IMR-90 (cell line): ENCODE measurements around the gene CDON. TPM values are rescaled to one million over a fixed set of nuclear protein-coding genes. Genes with fewer than 3 reads are reported as not detected.

Experiments used
- ATAC-seq: fragments of 200-7000 bp; cut with Tn5 transposase; 2 replicates; pipeline ENCODE4 v1.9.1; 2020; ENCODE audit warnings: low read depth, mild to moderate bottlenecking, moderate library complexity
- BruUV-seq: library from RNA; stranded (reverse); fragments of 400-500 nt; replicated peaks from 2 replicates; lab custom pipeline; 2021; lab: Mats Ljungman, UMichigan
- CTCF ChIA-PET: fragments of 300-600 bp; formaldehyde crosslinking; extraction: SDS; loops from one replicate; lab custom pipeline; 2021; ENCODE audit warnings: antibody characterized with exemption; lab: Yijun Ruan, JAX
- POLR2A ChIA-PET: fragments of 300-600 bp; sonication (Branson Sonifier 250); formaldehyde crosslinking; loops from one replicate; lab custom pipeline; 2022; ENCODE audit warnings: antibody characterized with exemption; ENCODE audit not compliant: unreplicated experiment; lab: Charles Lee
- DNase-seq: peaks from one replicate; pipeline ENCODE4 v3.0.0; 2013
- H2AFZ ChIP-seq: replicated peaks from 2 replicates; pipeline ENCODE3; 2013; ENCODE audit warnings: low read length, mild to moderate bottlenecking; ENCODE audit not compliant: poor library complexity
- H2AK5ac ChIP-seq: 2 replicates; pipeline ENCODE4 v1.6.1; 2013; ENCODE audit warnings: low read depth, low read length, inconsistent platforms
- H2AK9ac ChIP-seq: replicated peaks from 2 replicates; pipeline ENCODE3; 2013; ENCODE audit warnings: mild to moderate bottlenecking, low read depth, low read length, moderate library complexity; ENCODE audit not compliant: poor library complexity
- H2BK120ac ChIP-seq: 2 replicates; pipeline ENCODE4 v1.6.1; 2013; ENCODE audit warnings: low read depth, low read length, inconsistent platforms
- H2BK15ac ChIP-seq: 3 replicates; pipeline ENCODE4 v1.6.1; 2013; ENCODE audit warnings: low read depth, low read length, inconsistent platforms
- H2BK20ac ChIP-seq: 2 replicates; pipeline ENCODE4 v1.6.1; 2013; ENCODE audit warnings: low read depth, mild to moderate bottlenecking, inconsistent platforms, low read length, moderate library complexity
- H2BK5ac ChIP-seq: 2 replicates; pipeline ENCODE4 v1.6.1; 2013; ENCODE audit warnings: mild to moderate bottlenecking, low read depth, low read length, inconsistent platforms; ENCODE audit not compliant: poor library complexity, severe bottlenecking
- H3K14ac ChIP-seq: replicated peaks from 2 replicates; pipeline ENCODE4 v1.6.1; 2013; ENCODE audit warnings: low read depth, low read length, inconsistent platforms
- H3K18ac ChIP-seq: 2 replicates; pipeline ENCODE4 v1.6.1; 2013; ENCODE audit warnings: low read depth, low read length, control low read depth
- H3K23ac ChIP-seq: 2 replicates; pipeline ENCODE4 v1.6.1; 2013; ENCODE audit warnings: low read depth, low read length, inconsistent platforms
- H3K27ac ChIP-seq: 2 replicates; pipeline ENCODE4 v1.5.1; 2013; ENCODE audit warnings: mild to moderate bottlenecking, control low read depth, low read length; ENCODE audit not compliant: insufficient read depth
- H3K27me3 ChIP-seq: 2 replicates; pipeline ENCODE4 v1.6.1; 2013; ENCODE audit warnings: low read length; ENCODE audit not compliant: control insufficient read depth, insufficient read depth
- H3K36me3 ChIP-seq: 2 replicates; pipeline ENCODE4 v1.6.1; 2013; ENCODE audit warnings: low read length, mixed read lengths; ENCODE audit not compliant: control insufficient read depth, insufficient read depth
- H3K4ac ChIP-seq: 2 replicates; pipeline ENCODE4 v1.6.1; 2013; ENCODE audit warnings: low read depth, low read length, inconsistent platforms
- H3K4me1 ChIP-seq: 2 replicates; pipeline ENCODE4 v1.6.1; 2013; ENCODE audit warnings: low read length, mixed read lengths; ENCODE audit not compliant: control insufficient read depth, insufficient read depth
- H3K4me2 ChIP-seq: 2 replicates; pipeline ENCODE4 v1.6.1; 2013; ENCODE audit warnings: low read depth, mild to moderate bottlenecking, control low read depth, low read length, moderate library complexity
- H3K4me3 ChIP-seq: 2 replicates; pipeline ENCODE4 v1.5.1; 2013; ENCODE audit warnings: low read depth, mild to moderate bottlenecking, control low read depth, low read length, moderate library complexity; ENCODE audit not compliant: insufficient read depth
- H3K56ac ChIP-seq: 2 replicates; pipeline ENCODE4 v1.6.1; 2013; ENCODE audit warnings: low read length, inconsistent platforms; ENCODE audit not compliant: insufficient read depth; ENCODE audit errors: extremely low read depth
- H3K79me1 ChIP-seq, 2 experiments: 2 replicates each; pipeline ENCODE4 v1.6.1; 2013; ENCODE audit warnings: low read length in 2 of 2, inconsistent platforms in 1 of 2, low read depth in 1 of 2
- H3K9ac ChIP-seq: 2 replicates; pipeline ENCODE4 v1.6.1; 2013; ENCODE audit warnings: low read depth, low read length, control low read depth
- H3K9me1 ChIP-seq: 2 replicates; pipeline ENCODE4 v1.6.1; 2013; ENCODE audit warnings: low read length, inconsistent platforms; ENCODE audit not compliant: insufficient read depth
- H3K9me3 ChIP-seq: 2 replicates; pipeline ENCODE4 v1.6.1; 2013; ENCODE audit warnings: low read length; ENCODE audit not compliant: control insufficient read depth, insufficient read depth
- H4K20me1 ChIP-seq: 2 replicates; pipeline ENCODE4 v1.6.1; 2013; ENCODE audit warnings: low read length, inconsistent platforms; ENCODE audit not compliant: insufficient read depth
- H4K5ac ChIP-seq: 2 replicates; pipeline ENCODE4 v1.6.1; 2013; ENCODE audit warnings: mild to moderate bottlenecking, low read depth, low read length, control low read depth
- H4K8ac ChIP-seq, 2 experiments: 2 replicates each; pipeline ENCODE4 v1.6.1; 2013; ENCODE audit warnings: low read depth in 2 of 2, low read length in 2 of 2, control low read depth in 1 of 2, inconsistent platforms in 1 of 2
- H4K91ac ChIP-seq: 2 replicates; pipeline ENCODE4 v1.6.1; 2013; ENCODE audit warnings: low read depth, low read length, inconsistent platforms; ENCODE audit not compliant: insufficient read depth
- FOS ChIP-seq: fragments of 150-350 bp; IDR thresholded peaks from 2 replicates; pipeline ENCODE4 v1.6.1; 2016; ENCODE audit warnings: low read depth, low read length
- MXI1 ChIP-seq: IDR thresholded peaks from 2 replicates; pipeline ENCODE4 v1.6.1; 2012; ENCODE audit warnings: low read depth, mild to moderate bottlenecking, low read length, moderate library complexity, borderline replicate concordance
- POLR2A ChIP-seq: IDR thresholded peaks from 2 replicates; pipeline ENCODE4 v1.6.1; 2012; ENCODE audit warnings: mild to moderate bottlenecking, low read depth, low read length
- RAD21 ChIP-seq: IDR thresholded peaks from 2 replicates; pipeline ENCODE4 v1.6.1; 2012; ENCODE audit warnings: low read length, improper control_type of control experiment
- RCOR1 ChIP-seq: IDR thresholded peaks from 2 replicates; pipeline ENCODE4 v1.6.1; 2012; ENCODE audit warnings: mild to moderate bottlenecking, low read length, improper control_type of control experiment; ENCODE audit not compliant: insufficient replicate concordance
- RFX5 ChIP-seq: IDR thresholded peaks from 2 replicates; pipeline ENCODE4 v1.8.0; 2012; ENCODE audit warnings: low read depth, mild to moderate bottlenecking, low read length, moderate library complexity
- WGBS, 2 experiments: methylation state at CpG; one replicate each; pipeline versions ENCODE4 v1.1.5 to v1.1.7; 2013; ENCODE audit warnings: missing lambda C conversion rate in 2 of 2; ENCODE audit not compliant: insufficient read length in 1 of 2; ENCODE audit errors: extremely low coverage in 2 of 2; 5-methylcytosine and 5-hydroxymethylcytosine counted together
- dilution Hi-C: fragments of 300-500 bp; cut with HindIII; formaldehyde crosslinking; loops from one replicate; pipeline ENCODE4 v1.14.3; 2018; ENCODE audit warnings: low sequenced_read_pairs; ENCODE audit not compliant: unreplicated experiment
- in situ Hi-C: fragments of 300-500 bp; cut with MboI; formaldehyde crosslinking; loops from 3 replicates; pipeline ENCODE4 v1.14.3; 2019; ENCODE audit warnings: low sequenced_read_pairs, inconsistent platforms, mixed read lengths
- intact Hi-C: fragments of 100-400 bp; cut with micrococcal nuclease; formaldehyde crosslinking; loops from 2 replicates; pipeline ENCODE4 v1.10.0; 2022
- polyA plus RNA-seq, 3 experiments: library from polyadenylated mRNA; depleted of rRNA; stranded (reverse); fragments of >200 nt; gene quantifications; 2 replicates each; pipeline ENCODE4 v1.2.3, GENCODE V29; 2012; ENCODE audit warnings: low replicate concordance in 1 of 3
- total RNA-seq: library from RNA; depleted of rRNA; stranded (reverse); fragments of >200 nt; gene quantifications from 2 replicates; pipeline ENCODE4 v1.2.3, GENCODE V29; 2012; rRNA removed
- TF ChIP-seq, protein P1 (sequence below): conservative IDR thresholded peaks from 2 replicates; pipeline ENCODE4 v1.5.1; 2012; ENCODE audit warnings: mild to moderate bottlenecking, low read depth, low read length, improper control_type of control experiment

Gene CDON
- total and polyA plus RNA-seq, 2 of the 4 experiments (the other 2 are of a cell fraction): 1.2 to 3.8 TPM

DNA sequence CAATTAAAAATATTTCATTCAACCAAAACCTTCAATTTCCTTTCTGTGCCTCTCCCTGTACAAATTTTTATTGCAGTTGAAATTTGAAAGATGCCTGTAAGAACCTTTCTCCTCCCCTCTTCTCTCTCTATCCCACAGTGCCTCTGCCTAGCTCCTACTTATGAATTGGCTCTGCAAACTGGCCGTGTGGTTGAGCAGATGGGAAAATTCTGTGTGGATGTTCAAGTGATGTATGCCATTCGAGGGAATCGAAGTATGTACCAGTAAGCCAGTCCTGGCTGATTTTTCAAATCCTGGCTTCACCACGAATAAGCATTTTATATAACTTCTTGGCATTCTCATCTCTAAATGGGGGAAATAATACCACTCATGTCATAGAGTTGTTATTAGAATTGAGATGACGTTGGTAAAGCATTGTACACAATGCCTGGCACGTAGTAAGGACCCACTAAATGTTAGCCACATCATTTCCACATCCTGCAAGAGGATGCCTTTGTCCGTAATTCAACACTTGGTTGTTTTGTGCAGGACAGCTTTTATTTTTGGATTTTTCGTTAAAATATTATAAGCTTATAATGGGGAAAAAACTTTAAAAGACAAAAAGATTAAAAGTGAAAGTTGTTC, 152.3 kb downstream of the CDON start:
- Histone ChIP-seq H3K4me1 (no peaks in the 10 kb centered on the region), H3K9ac (no peak overlapping the region), H3K4me3 (no peak overlapping the region), H3K4ac (no peak overlapping the region), H3K27me3 (peaks cover 10% of the 10 kb centered on the region), H2AK9ac (no peak overlapping the region), H3K9me3 (no peaks in the 10 kb centered on the region), H3K56ac (no peak overlapping the region), H4K20me1 (no peaks in the 10 kb centered on the region), H3K9me1 (no peaks in the 10 kb centered on the region), H2BK20ac (no peak overlapping the region), H4K91ac (no peak overlapping the region), H2BK5ac (no peak overlapping the region), H4K8ac (no peak overlapping the region), H3K79me1 (no peaks in the 10 kb centered on the region), H2BK120ac (no peak overlapping the region), H3K4me2 (no peak overlapping the region), H3K14ac (no peak overlapping the region), H3K18ac (no peak overlapping the region), H3K36me3 (no peaks in the 10 kb centered on the region), H3K23ac (no peak overlapping the region), H2BK15ac (no peak overlapping the region), H2AFZ (no peak overlapping the region), H2AK5ac (no peak overlapping the region), H3K27ac (no peak overlapping the region), H4K5ac (no peak overlapping the region)
- ChIA-PET POLR2A (interaction anchor here (0.6 kb wide), 1 partner anchor 143 kb away, joined by 3 read pairs; no protein-coding TSS in a partner anchor), CTCF (interaction anchor here (1.1 kb wide), 1 partner anchor 13 kb away, joined by 5 read pairs; no protein-coding TSS in a partner anchor)
- no peak for DNase-seq
- intact Hi-C loops (no loop called here), dilution Hi-C loops (loop anchor here (25.0 kb wide), 1 partner anchor 302 kb away; the partner anchor contains the start of genes FAM118B and RPUSD4), in situ Hi-C loops (no loop called here)
- WGBS, 2 experiments: no CpG with 5 or more reads among the region's 8 CpGs
- no peak for TF ChIP-seq MXI1
- TF ChIP-seq POLR2A: no peak
- TF ChIP-seq, protein P1, sequence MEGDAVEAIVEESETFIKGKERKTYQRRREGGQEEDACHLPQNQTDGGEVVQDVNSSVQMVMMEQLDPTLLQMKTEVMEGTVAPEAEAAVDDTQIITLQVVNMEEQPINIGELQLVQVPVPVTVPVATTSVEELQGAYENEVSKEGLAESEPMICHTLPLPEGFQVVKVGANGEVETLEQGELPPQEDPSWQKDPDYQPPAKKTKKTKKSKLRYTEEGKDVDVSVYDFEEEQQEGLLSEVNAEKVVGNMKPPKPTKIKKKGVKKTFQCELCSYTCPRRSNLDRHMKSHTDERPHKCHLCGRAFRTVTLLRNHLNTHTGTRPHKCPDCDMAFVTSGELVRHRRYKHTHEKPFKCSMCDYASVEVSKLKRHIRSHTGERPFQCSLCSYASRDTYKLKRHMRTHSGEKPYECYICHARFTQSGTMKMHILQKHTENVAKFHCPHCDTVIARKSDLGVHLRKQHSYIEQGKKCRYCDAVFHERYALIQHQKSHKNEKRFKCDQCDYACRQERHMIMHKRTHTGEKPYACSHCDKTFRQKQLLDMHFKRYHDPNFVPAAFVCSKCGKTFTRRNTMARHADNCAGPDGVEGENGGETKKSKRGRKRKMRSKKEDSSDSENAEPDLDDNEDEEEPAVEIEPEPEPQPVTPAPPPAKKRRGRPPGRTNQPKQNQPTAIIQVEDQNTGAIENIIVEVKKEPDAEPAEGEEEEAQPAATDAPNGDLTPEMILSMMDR: no peak
- no peak for TF ChIP-seq RFX5
- no peak for TF ChIP-seq FOS
- TF ChIP-seq RCOR1: no peak
- no peak for TF ChIP-seq RAD21
- ATAC-seq: no peak
- no TSS peak for BruUV-seq

Other genes starting within 250 kb of the CDON start
- not detected in 2 replicates for gene PATE4, start 229.6 kb downstream of the CDON start, total RNA-seq
- not detected in 2 replicates for gene PATE4, start 229.6 kb downstream of the CDON start, polyA plus RNA-seq (2012; rRNA removed)
- gene HYLS1, start 175.2 kb downstream of the CDON start, total RNA-seq: 8.1 and 11.7 TPM in 2 replicates
- 4.8 and 5.1 TPM in 2 replicates for gene HYLS1, start 175.2 kb downstream of the CDON start, polyA plus RNA-seq (2012; rRNA removed)
- 11.7 and 16.4 TPM in 2 replicates for gene PUS3, start 159.7 kb downstream of the CDON start, total RNA-seq
- 5.6 and 6.1 TPM in 2 replicates for gene PUS3, start 159.7 kb downstream of the CDON start, polyA plus RNA-seq (2012; rRNA removed)
- under 0.01 TPM in 1 of 2 replicates, not detected in the other for gene DDX25, start 158.4 kb downstream of the CDON start, total RNA-seq
- not detected in 2 replicates for gene DDX25, start 158.4 kb downstream of the CDON start, polyA plus RNA-seq (2012; rRNA removed)
- under 0.01 TPM in 1 of 2 replicates, not detected in the other for gene VSIG10L2, start 116.8 kb downstream of the CDON start, total RNA-seq
- gene VSIG10L2, start 116.8 kb downstream of the CDON start, polyA plus RNA-seq (2012; rRNA removed): not detected in 2 replicates
- 30.6 and 31.4 TPM in 2 replicates for gene RPUSD4, start 148.8 kb upstream of the CDON start, total RNA-seq
- 20.2 and 22.1 TPM in 2 replicates for gene RPUSD4, start 148.8 kb upstream of the CDON start, polyA plus RNA-seq (2012; rRNA removed)
- 27.2 and 29.4 TPM in 2 replicates for gene FAM118B, start 148.9 kb upstream of the CDON start, total RNA-seq
- gene FAM118B, start 148.9 kb upstream of the CDON start, polyA plus RNA-seq (2012; rRNA removed): 17.9 and 20.0 TPM in 2 replicates
- 105 and 108 TPM in 2 replicates for gene SRPRA, start 206.0 kb upstream of the CDON start, total RNA-seq
- 126 and 131 TPM in 2 replicates for gene SRPRA, start 206.0 kb upstream of the CDON start, polyA plus RNA-seq (2012; rRNA removed)
- gene FOXRED1, start 206.3 kb upstream of the CDON start, total RNA-seq: 15.1 and 15.3 TPM in 2 replicates
- 28.3 and 28.8 TPM in 2 replicates for gene FOXRED1, start 206.3 kb upstream of the CDON start, polyA plus RNA-seq (2012; rRNA removed)
- gene TIRAP, start 220.2 kb upstream of the CDON start, total RNA-seq: 3.0 and 3.6 TPM in 2 replicates
- 6.4 and 7.4 TPM in 2 replicates for gene TIRAP, start 220.2 kb upstream of the CDON start, polyA plus RNA-seq (2012; rRNA removed)
- gene DCPS, start 241.2 kb upstream of the CDON start, total RNA-seq: 18.6 and 19.7 TPM in 2 replicates
- 34.8 and 35.0 TPM in 2 replicates for gene DCPS, start 241.2 kb upstream of the CDON start, polyA plus RNA-seq (2012; rRNA removed)